ENCODE data around the gene CRACR2B.

DNA sequence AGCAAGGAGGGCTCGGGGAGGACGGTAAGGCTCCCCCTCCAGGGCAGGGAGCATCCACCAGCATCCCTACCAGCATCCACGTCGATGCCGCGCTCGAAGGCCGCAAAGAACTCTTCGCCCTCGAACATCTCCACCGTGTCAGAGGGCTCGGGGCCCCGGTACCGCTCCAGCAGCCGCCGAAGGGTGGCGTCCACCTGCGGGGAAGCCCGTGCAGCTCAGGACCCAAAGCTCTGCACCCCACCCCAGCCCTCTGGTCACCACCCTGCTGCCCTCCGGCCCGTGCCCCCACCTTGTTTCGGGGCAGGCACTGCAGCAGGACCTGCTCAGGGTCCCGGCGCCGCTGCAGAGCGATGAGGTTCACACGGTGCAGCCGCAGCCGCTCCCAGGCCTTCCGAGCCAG, 27.2 kb upstream of the CRACR2B start:
- TF ChIP-seq, protein P1, sequence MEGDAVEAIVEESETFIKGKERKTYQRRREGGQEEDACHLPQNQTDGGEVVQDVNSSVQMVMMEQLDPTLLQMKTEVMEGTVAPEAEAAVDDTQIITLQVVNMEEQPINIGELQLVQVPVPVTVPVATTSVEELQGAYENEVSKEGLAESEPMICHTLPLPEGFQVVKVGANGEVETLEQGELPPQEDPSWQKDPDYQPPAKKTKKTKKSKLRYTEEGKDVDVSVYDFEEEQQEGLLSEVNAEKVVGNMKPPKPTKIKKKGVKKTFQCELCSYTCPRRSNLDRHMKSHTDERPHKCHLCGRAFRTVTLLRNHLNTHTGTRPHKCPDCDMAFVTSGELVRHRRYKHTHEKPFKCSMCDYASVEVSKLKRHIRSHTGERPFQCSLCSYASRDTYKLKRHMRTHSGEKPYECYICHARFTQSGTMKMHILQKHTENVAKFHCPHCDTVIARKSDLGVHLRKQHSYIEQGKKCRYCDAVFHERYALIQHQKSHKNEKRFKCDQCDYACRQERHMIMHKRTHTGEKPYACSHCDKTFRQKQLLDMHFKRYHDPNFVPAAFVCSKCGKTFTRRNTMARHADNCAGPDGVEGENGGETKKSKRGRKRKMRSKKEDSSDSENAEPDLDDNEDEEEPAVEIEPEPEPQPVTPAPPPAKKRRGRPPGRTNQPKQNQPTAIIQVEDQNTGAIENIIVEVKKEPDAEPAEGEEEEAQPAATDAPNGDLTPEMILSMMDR (IDR thresholded peaks at IDR 0.05; ENCODE audit: insufficient read depth, low read length, poor library complexity, severe bottlenecking), result no peak
- no peak for TF ChIP-seq EZH2phosphoT487 (conservative IDR thresholded peaks at IDR 0.05; ENCODE audit: low read length)
